Stimulated activated CD8-positive, alpha-beta memory T cell treated with anti-CD3 and anti-CD28 coated beads, Interleukin-12 subunit alpha, Interleukin-12 subunit beta, amount 100 ng/mL, for 1 hour (primary cell): Measurements from ENCODE around the gene SLC22A12.
"Not testable (repeated sequence)": the region's sequence is repeated elsewhere in the genome, so short reads cannot be mapped to it uniquely, and the experiment has no call there.

ENCODE experiments used
- DNase-seq: peaks from one replicate; pipeline ENCODE4 v3.0.0-alpha.2; 2020; ENCODE audit warnings: low read depth

SLC22A12 gene

DNA sequence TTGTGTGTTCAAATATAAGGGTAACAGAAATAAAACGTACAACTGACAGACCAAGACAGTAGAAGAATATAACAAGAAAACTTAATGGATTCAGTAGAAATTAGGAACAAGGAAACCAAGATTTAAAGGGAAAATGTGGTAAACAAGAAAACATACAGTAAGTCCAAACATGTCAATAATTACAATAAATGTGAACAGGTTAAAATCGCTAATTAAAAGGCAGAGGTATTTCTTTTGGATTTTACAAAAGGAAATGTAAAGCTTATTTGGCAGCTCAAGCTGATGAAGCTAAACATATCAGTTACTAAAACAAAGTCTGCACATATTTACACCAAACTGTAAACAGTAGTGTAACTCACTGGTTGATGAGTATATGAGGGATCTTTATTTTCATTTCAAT, 2.3 kb upstream of the SLC22A12 start:
- DNase-seq, result no peak

DNA sequence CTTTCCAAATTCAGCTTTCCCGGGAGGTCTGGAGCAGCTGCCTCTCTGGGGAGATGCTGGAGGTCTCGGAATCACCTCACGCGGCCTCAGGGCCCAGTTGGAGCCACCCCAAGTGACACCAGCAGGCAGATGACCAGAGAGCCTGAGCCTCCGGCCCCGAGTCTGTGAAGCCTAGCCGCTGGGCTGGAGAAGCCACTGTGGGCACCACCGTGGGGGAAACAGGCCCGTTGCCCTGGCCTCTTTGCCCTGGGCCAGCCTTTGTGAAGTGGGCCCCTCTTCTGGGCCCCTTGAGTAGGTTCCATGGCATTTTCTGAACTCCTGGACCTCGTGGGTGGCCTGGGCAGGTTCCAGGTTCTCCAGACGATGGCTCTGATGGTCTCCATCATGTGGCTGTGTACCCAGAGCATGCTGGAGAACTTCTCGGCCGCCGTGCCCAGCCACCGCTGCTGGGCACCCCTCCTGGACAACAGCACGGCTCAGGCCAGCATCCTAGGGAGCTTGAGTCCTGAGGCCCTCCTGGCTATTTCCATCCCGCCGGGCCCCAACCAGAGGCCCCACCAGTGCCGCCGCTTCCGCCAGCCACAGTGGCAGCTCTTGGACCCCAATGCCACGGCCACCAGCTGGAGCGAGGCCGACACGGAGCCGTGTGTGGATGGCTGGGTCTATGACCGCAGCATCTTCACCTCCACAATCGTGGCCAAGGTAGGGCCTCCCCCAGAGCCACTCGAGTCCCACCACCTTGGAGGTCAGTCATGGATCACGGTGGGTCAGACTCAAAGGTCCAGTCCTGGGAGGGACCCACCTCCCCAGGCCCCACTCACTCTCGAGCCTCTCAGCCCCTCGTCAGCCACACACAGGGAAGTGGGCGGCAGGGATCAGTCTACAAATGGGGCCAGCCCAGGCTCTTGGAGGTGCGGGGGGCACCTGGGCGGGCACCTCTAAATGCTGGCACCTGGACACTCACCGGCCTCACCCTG, 525 bp downstream of the SLC22A12 start:
- DNase-seq, result no peak

DNA sequence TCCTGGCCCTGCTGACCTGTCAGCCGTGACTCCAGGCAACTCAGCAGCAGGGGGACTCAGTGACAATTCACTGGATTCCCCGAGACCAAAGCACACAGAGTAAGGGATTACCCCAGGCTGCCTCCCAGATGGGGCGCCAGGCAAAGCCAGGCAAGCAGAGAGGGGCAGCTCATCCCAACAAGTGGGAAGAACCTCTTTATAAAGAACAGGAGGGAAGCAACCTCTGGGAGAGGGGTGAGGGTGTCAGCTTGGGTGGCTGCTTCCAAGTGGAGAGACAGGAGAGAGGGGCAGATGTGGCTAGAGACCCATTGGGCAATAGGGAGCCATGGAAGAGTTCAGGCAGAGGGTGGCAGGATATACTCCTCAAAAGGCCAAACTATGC, 1.2 kb downstream of the SLC22A12 start:
- DNase-seq, result no peak

GRCh38 chr11:64592656-64593055, 1.6 kb downstream of the SLC22A12 start:
- no peak for DNase-seq

DNA sequence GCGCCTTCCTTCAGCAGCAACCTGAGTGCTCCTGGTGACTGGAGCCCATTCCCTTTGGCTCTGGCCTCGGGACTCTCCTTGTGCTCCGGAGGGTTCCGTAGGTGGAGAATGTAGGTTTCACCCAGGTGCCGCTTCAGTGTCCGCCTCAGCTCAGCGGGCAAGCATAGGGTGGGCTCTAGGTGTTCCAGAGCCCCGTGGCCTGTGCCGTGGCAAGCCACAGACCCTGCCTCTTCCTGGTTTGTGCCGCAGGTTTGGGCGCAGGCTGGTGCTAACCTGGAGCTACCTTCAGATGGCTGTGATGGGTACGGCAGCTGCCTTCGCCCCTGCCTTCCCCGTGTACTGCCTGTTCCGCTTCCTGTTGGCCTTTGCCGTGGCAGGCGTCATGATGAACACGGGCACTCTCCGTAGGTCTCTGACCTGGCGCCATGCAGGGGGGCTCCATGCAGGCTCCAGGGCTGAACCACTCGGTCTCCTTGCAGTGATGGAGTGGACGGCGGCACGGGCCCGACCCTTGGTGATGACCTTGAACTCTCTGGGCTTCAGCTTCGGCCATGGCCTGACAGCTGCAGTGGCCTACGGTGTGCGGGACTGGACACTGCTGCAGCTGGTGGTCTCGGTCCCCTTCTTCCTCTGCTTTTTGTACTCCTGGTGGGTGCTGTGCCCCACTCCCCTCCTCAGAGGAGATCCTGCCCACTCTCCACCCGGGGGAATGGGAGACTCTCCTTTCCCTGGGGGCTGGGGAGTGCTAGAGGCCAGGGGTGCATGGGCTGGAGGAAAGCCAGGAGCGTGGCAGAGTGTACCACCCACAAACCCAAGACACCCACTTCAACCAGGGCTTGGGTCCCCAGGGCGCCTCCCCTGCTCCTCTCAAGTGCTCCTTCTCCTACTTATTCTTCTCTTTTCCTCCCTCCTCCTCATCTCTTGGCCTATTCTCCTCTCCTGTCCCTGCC, 2.4 kb downstream of the SLC22A12 start:
- DNase-seq, result no peak

- DNase-seq, result no peak
Measured at GRCh38 chr11:64594159-64594939, 3.3 kb downstream of the SLC22A12 start.

DNA sequence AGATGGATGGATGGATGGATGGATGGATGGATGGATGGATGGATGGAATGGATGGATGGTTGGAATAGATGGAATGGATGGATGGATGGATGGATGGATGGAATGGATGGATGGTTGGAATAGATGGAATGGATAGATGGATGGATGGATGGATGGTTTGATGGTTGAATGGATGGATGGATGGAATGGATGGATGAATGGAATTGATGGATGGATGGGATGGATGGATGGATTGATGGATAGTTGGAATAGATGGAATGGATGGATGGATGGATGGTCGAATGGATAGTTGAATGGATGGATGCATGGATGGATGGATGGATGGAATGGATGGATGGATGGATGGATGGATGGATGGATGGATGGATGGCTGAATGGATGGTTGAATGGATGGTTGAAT, 4.9 kb downstream of the SLC22A12 start:
- not testable (repeated sequence) for DNase-seq

GRCh38 chr11:64597671-64598101, 6.7 kb downstream of the SLC22A12 start:
- DNase-seq, result no peak

- no peak for DNase-seq
Measured at GRCh38 chr11:64598106-64598796, 7.2 kb downstream of the SLC22A12 start.

GRCh38 chr11:64598797-64599697, 8.0 kb downstream of the SLC22A12 start:
- DNase-seq, result no peak

DNA sequence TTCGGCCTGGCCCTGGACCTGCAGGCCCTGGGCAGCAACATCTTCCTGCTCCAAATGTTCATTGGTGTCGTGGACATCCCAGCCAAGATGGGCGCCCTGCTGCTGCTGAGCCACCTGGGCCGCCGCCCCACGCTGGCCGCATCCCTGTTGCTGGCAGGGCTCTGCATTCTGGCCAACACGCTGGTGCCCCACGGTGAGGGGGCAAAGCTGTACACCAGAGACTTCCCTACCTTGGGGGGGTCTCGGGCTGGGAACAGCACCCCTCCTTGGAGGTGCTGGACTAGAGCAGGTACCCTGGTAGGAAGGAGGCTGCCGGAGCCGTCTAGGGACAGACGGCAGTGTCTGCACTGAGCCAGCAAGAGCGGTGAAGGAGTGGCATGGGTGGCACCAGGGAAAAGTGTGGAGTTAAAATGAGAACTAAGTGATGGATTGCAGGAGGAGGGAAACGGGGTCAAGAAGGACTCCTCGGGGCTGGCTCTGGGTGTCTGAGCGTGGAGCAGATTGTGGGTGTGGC, 8.7 kb downstream of the SLC22A12 start:
- DNase-seq, result no peak

- no peak for DNase-seq
Measured at GRCh38 chr11:64600281-64600992, 9.4 kb downstream of the SLC22A12 start.

DNA sequence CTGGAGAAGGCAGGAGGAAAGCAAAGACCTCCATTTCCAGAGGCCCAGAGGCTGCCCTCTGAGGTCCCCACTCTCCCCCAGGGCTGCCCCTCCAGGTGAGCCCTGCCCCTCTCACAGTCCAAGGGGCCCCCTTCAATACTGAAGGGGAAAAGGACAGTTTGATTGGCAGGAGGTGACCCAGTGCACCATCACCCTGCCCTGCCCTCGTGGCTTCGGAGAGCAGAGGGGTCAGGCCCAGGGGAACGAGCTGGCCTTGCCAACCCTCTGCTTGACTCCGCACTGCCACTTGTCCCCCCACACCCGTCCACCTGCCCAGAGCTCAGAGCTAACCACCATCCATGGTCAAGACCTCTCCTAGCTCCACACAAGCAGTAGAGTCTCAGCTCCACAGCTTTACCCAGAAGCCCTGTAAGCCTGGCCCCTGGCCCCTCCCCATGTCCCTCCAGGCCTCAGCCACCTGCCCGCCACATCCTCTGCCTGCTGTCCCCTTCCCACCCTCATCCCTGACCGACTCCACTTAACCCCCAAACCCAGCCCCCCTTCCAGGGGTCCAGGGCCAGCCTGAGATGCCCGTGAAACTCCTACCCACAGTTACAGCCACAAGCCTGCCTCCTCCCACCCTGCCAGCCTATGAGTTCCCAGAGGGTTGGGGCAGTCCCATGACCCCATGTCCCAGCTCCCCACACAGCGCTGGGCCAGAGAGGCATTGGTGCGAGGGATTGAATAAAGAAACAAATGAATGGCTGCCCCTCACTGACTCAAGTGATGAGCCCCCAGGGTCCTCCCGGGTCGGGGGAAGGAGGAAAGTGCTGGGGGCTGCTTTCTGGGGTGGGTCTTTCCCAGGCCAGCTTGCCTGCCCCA, 10.8 kb downstream of the SLC22A12 start:
- no peak for DNase-seq

DNA sequence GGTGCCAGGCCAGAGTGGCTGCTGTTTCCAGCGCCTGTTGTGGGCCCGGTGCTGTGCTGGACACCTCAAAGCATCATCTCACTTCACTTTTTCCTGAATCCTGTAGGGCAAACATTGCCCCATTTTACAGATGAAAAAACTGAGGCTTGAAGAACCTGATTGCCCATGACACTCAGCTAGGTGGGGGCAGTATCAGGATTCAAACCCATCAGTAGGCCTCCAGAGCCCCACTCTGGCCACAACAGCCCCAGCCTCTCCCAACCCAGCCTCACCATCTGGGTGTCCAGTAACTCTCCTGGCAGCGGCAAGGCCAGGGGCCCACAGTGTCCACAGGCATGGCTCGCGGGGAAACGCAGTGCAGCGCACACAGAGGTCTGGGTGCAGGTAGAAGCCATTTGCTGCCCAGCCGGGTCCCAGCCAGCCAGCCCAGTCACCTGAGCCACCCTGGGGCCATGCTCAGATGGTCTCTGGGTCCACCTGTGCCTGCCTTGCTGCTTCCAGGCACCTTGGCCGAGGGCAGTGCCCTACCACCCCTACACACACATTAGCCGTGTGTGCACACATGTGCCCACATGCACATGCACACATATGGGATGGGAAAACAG, 11.5 kb downstream of the SLC22A12 start:
- no peak for DNase-seq

- no peak for DNase-seq
Measured at GRCh38 chr11:64603411-64604110, 12.5 kb downstream of the SLC22A12 start.

DNA sequence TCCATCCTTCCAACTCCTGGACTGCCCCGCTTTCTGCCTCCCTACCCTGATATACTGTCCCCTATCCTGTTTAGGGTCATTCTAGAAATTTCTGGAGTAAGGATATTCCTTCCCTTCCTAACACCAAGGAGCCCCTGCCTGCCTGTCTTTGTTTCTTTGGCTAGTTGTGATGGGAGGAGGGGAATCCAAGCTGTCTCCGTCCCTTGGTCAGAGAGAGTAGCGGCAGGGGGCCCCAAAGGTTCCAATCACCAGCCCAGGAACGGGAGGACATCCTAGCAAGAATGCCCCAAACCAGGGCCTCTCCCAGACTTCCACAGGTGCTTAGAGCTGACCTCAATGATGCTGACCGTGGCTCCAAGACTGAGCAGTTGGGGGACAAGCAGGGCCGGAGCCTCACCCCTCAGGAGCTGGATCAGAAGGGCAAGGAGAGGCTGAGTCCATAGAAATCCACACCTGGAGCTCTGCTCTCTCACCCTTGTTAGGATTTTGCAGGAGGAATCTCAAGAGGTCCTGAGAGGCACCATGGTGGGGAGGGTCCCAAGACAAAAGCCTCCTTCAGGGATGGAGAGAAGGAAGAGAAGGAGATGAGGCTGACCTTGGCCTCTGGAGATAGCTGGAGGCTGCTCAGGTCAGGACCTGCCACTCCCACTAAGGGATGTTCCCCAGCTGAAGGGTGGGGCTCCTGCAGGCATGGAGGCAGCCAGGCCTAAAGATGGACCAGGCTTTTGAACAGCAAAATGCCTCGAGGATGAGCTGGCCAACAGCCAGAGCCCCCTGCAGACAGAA, 13.6 kb downstream of the SLC22A12 start:
- DNase-seq, result no peak

DNA sequence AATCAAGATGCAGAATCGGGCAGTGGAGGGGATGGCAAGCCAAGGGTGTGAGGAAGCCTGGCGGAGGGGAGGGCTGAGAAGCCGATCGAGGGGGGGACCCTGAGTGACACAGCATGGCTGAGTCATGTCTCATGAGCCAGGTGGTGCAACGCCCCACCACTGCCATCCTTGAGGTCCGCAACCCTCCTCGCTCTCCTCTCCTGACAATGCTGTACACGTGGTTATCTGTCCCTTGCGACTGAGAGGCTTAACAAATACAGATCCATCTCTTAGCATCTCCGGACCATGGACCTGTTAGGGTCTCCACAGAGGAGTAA, 14.2 kb downstream of the SLC22A12 start:
- DNase-seq, result no peak
